HG02981 (cell line): ENCODE data around the gene CTNNA2.

Experiments
- ATAC-seq: cut with Tn5 transposase; IDR thresholded peaks from one replicate; pipeline ENCODE4 v1.9.1; 2021; ENCODE audit warnings: mild to moderate bottlenecking, moderate library complexity; ENCODE audit not compliant: unreplicated experiment

Gene CTNNA2

GRCh38 chr2:79700651-79701050 lies 187.8 kb downstream of the CTNNA2 start:
- no peak for ATAC-seq

- no peak for ATAC-seq
Observed at GRCh38 chr2:79702905-79703304, 190.1 kb downstream of the CTNNA2 start.

GRCh38 chr2:79711098-79711497 lies 198.2 kb downstream of the CTNNA2 start:
- ATAC-seq, result no peak

GRCh38 chr2:79713131-79713785 lies 200.4 kb downstream of the CTNNA2 start:
- no peak for ATAC-seq

- no peak for ATAC-seq
Observed at GRCh38 chr2:79714283-79714682, 201.4 kb downstream of the CTNNA2 start.

GRCh38 chr2:79715338-79715737 lies 202.5 kb downstream of the CTNNA2 start:
- ATAC-seq, result no peak

GRCh38 chr2:79716266-79716665 lies 203.4 kb downstream of the CTNNA2 start:
- no peak for ATAC-seq

GRCh38 chr2:79717364-79718007 lies 204.6 kb downstream of the CTNNA2 start:
- ATAC-seq, result no peak

GRCh38 chr2:79721061-79721460 lies 208.2 kb downstream of the CTNNA2 start:
- no peak for ATAC-seq

GRCh38 chr2:79721966-79722365 lies 209.1 kb downstream of the CTNNA2 start:
- ATAC-seq, result no peak

GRCh38 chr2:79723830-79724229 lies 211.0 kb downstream of the CTNNA2 start:
- no peak for ATAC-seq

GRCh38 chr2:79729532-79729931 lies 216.7 kb downstream of the CTNNA2 start:
- no peak for ATAC-seq

GRCh38 chr2:79734518-79734917 lies 221.7 kb downstream of the CTNNA2 start:
- ATAC-seq, result no peak

- no peak for ATAC-seq
Observed at GRCh38 chr2:79740879-79741443, 228.1 kb downstream of the CTNNA2 start.

GRCh38 chr2:79750321-79750720 lies 237.5 kb downstream of the CTNNA2 start:
- no peak for ATAC-seq

GRCh38 chr2:79757526-79757925 lies 244.7 kb downstream of the CTNNA2 start:
- no peak for ATAC-seq

GRCh38 chr2:79758042-79758441 lies 245.2 kb downstream of the CTNNA2 start:
- ATAC-seq, result no peak

GRCh38 chr2:79758749-79759282 lies 246.0 kb downstream of the CTNNA2 start:
- ATAC-seq, result no peak

GRCh38 chr2:79770926-79771325 lies 258.1 kb downstream of the CTNNA2 start:
- ATAC-seq, result no peak

- no peak for ATAC-seq
Observed at GRCh38 chr2:79771493-79771892, 258.6 kb downstream of the CTNNA2 start.

GRCh38 chr2:79774016-79774415 lies 261.2 kb downstream of the CTNNA2 start:
- ATAC-seq, result no peak

- ATAC-seq, result no peak
Observed at GRCh38 chr2:79776461-79776860, 263.6 kb downstream of the CTNNA2 start.
